MG63 (cell line): ENCODE measurements around the gene INVS. TPM values are rescaled to one million over a fixed set of nuclear protein-coding genes. Genes with fewer than 3 reads are reported as not detected.
"Not testable (repeated sequence)": the region's sequence is repeated elsewhere in the genome, so short reads cannot be mapped to it uniquely, and the experiment has no call there.

Source experiments
- DNase-seq: peaks from one replicate; pipeline ENCODE4 v3.0.0-alpha.2; 2020
- H3K27me3 ChIP-seq: fragments of 250-450 bp; sonication (Bioruptor Pico); 2 replicates; pipeline ENCODE4 v1.5.1; 2020; ENCODE audit warnings: mild to moderate bottlenecking, moderate library complexity
- H3K36me3 ChIP-seq: fragments of 250-450 bp; sonication (Bioruptor Pico); 2 replicates; pipeline ENCODE4 v1.5.1; 2020; ENCODE audit warnings: mild to moderate bottlenecking, moderate library complexity
- H3K4me3 ChIP-seq: fragments of 250-450 bp; sonication (Bioruptor Pico); 2 replicates; pipeline ENCODE4 v1.5.1; 2020; ENCODE audit warnings: mild to moderate bottlenecking, moderate library complexity
- H3K9me3 ChIP-seq: fragments of 250-450 bp; sonication (Bioruptor Pico); 2 replicates; pipeline ENCODE4 v1.5.1; 2020; ENCODE audit warnings: mild to moderate bottlenecking, moderate library complexity
- total RNA-seq: library from RNA; depleted of rRNA; stranded (reverse); fragments of >200 nt; shearing (Covaris generic); gene quantifications from 2 replicates; pipeline ENCODE4 v1.2.3, GENCODE V29; 2014; ENCODE audit warnings: low replicate concordance; rRNA removed

INVS gene
- total RNA-seq, 1 experiment from 2014 or later, result 14.0 TPM

GRCh38 chr9:100307080-100307479 is 208.0 kb downstream of the INVS start:
- H3K36me3 ChIP-seq, result peaks cover 90% of the 10 kb centered on the region
- H3K4me3 ChIP-seq, result no peak overlapping the region
- no peaks in the 10 kb centered on the region for H3K27me3 ChIP-seq
- peaks cover 8% of the 10 kb centered on the region for H3K9me3 ChIP-seq
- DNase-seq, result no peak

DNA sequence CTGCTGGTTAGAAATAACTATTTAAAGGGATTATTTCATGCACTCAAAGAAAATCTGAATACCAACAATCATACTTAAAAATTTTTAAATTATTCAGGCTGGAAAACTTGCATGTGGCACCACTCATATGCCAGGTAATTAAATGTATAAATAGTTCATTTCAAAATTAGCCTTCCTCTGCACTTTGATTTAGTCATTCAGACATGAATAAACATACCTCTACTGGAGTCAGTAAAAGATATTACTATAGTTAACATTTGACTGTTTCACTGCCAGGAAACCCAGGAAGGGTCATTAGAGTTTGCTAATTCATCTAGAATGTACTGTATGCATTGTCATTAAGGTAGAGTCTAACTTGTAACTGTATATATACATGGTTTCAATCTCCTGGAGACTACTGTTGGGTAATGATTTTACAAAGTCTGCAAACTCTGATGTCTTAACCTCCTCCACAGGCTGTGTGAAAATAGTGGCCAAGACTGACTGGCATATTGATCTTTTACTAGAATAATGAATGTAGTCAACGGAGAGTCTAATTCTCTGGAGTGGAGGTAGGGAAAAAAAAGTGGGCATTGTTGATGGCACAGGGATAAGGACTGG is 210.0 kb downstream of the INVS start:
- H3K4me3 ChIP-seq, result no peak overlapping the region
- H3K36me3 ChIP-seq, result peaks cover 89% of the 10 kb centered on the region
- no peak for DNase-seq
- H3K9me3 ChIP-seq, result peaks cover 13% of the 10 kb centered on the region
- H3K27me3 ChIP-seq, result no peaks in the 10 kb centered on the region

GRCh38 chr9:100309992-100310391 is 210.9 kb downstream of the INVS start:
- Histone ChIP-seq H3K9me3 (peaks cover 19% of the 10 kb centered on the region), H3K36me3 (peaks cover 92% of the 10 kb centered on the region), H3K27me3 (no peaks in the 10 kb centered on the region), H3K4me3 (no peak overlapping the region)
- no peak for DNase-seq

GRCh38 chr9:100315561-100315960 is 216.5 kb downstream of the INVS start:
- H3K36me3 ChIP-seq, result peaks cover 86% of the 10 kb centered on the region
- peaks cover 18% of the 10 kb centered on the region for H3K9me3 ChIP-seq
- no peaks in the 10 kb centered on the region for H3K27me3 ChIP-seq
- DNase-seq, result no peak
- H3K4me3 ChIP-seq, result no peak overlapping the region

GRCh38 chr9:100317706-100318105 is 218.7 kb downstream of the INVS start:
- H3K36me3 ChIP-seq, result peaks cover 85% of the 10 kb centered on the region
- H3K9me3 ChIP-seq, result peaks cover 16% of the 10 kb centered on the region
- no peak for DNase-seq
- no peak overlapping the region for H3K4me3 ChIP-seq
- H3K27me3 ChIP-seq, result no peaks in the 10 kb centered on the region

DNA sequence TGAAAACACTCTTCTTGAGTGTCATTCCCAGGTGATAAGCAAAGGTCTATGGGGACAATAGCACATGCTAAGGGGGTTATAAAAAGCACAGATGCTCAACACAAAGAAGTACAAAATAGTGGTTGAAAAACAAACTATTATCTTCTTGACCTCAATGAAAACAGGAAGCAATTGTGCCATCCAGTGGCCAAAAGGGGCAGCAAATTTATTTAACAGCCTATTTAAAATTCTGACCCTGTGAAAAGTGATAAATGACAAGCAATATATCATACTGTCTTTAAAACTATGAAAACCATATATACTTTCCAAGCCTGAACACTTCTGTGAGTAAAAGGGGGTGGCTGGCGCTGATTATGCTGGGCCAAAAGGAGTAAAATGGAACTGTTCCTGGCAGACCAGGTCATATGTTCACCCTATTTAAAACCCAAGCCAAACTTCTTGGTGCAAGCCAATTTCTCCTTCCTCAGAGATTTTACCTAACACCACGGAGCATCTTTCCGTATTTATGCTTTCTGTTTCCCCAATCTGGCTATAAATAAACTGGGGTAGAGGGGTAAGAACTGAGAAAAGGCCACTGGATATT is 224.0 kb downstream of the INVS start:
- Histone ChIP-seq H3K27me3 (no peaks in the 10 kb centered on the region), H3K4me3 (no peak overlapping the region), H3K36me3 (peaks cover 68% of the 10 kb centered on the region), H3K9me3 (no peaks in the 10 kb centered on the region)
- peak; percentile 3 for DNase-seq

DNA sequence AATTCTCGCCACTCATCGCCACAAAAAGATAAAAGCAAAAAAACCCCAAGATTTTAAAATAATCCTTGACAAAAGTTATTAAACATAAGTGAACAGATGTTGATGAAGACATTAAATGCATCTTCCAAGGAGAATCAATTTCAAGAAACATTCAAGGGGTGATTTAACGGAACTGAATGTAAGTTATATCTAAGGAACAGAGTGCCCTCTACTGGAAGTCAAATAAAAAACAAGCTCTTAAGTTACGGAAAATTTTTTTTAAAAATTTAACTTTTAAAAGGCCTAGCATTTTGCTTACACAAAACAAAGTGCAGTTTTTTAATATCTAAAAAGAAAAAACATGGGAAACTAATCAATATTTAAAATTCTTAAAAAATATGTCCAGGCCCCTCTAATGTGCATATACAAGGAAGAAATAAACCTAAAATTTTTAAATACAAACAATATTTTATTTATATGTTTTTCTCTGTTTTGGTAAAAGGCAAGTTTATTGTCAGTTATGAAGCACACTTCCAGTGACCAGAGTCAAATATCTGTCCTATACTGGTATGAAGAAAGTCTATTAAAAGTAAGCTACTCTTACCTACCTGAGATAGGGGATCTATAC is 225.7 kb downstream of the INVS start:
- Histone ChIP-seq H3K4me3 (no peak overlapping the region), H3K27me3 (no peaks in the 10 kb centered on the region), H3K36me3 (peaks cover 67% of the 10 kb centered on the region), H3K9me3 (no peaks in the 10 kb centered on the region)
- DNase-seq, result no peak

DNA sequence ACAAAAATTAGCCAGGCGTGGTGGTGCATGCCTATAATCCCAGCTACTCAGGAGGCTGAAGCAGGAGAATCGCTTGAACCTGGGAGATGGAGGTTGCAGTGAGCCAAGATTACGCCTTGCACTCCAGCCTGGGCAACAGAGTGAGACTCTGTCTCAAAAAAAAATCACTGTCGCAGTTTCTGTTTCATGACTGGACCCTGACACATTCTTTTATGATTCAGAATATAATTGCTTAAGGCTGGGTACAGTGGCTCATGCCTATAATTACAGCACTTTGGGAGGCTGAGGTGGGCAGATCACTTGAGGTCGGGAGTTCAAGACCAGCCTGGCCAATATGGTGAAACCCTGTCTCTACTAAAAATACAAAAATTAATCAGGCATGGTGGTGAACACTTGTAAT is 239.7 kb downstream of the INVS start:
- H3K9me3 ChIP-seq, DNase-seq, H3K4me3 ChIP-seq, H3K27me3 ChIP-seq: not testable (repeated sequence)
- peaks cover 48% of the 10 kb centered on the region for H3K36me3 ChIP-seq

DNA sequence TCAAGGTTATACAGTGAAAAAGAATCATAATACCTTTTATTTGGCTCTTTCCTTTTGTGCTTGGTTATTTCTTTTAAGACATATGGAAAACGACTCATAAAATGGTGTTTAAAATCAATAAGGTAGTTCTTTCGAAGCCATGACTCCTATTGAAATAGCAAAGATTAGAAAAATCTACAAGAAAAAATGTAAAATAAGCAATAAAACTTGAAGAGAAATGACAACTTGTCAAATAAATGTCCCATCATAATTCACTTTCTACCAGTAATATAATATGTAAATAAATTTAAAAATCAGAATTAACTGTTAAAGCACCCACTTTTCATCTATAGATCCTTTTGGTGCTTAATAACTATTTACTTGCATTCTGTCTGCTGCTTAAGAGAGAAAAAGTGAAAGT is 241.2 kb downstream of the INVS start:
- no peaks in the 10 kb centered on the region for H3K9me3 ChIP-seq
- H3K4me3 ChIP-seq, result no peak overlapping the region
- H3K36me3 ChIP-seq, result peaks cover 56% of the 10 kb centered on the region

GRCh38 chr9:100341889-100342288 is 242.8 kb downstream of the INVS start:
- H3K36me3 ChIP-seq, result peaks cover 58% of the 10 kb centered on the region

More for the DNA sequence above, 241.2 kb downstream of the INVS start:
- no peak for DNase-seq
- H3K27me3 ChIP-seq, result no peaks in the 10 kb centered on the region

GRCh38 chr9:100346836-100347235 is 247.8 kb downstream of the INVS start:
- Histone ChIP-seq H3K27me3 (no peaks in the 10 kb centered on the region), H3K9me3 (no peaks in the 10 kb centered on the region), H3K4me3 (no peak overlapping the region), H3K36me3 (peaks cover 44% of the 10 kb centered on the region)
- no peak for DNase-seq

More at GRCh38 chr9:100341889-100342288, 242.8 kb downstream of the INVS start:
- DNase-seq, result no peak
- Histone ChIP-seq H3K4me3 (no peak overlapping the region), H3K27me3 (no peaks in the 10 kb centered on the region), H3K9me3 (no peaks in the 10 kb centered on the region)

DNA sequence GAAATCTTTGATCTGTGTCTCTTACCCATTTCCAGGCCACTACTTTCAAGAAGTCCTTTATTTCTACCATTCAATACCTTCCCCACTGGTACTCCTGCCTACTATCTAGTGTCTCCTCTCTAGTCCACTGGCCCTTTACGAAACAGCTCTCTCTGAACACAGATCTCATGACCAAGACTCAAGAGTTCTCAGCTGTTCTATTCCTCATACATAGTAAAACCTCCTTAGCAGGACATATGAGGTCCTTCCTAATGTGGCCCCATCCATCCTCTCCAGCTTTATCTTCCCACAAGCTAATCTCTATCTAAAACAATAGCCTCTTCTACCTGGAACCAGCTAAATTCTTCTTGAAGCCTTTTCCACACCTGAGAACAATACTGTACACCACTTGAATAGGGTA is 251.1 kb downstream of the INVS start:
- peak overlapping the region; percentile 94 for H3K4me3 ChIP-seq
- DNase-seq, result no peak
- no peaks in the 10 kb centered on the region; the same call in 1 of the 2 replicates for H3K9me3 ChIP-seq
- no peaks in the 10 kb centered on the region for H3K27me3 ChIP-seq
- peaks cover 29% of the 10 kb centered on the region for H3K36me3 ChIP-seq

Other genes with a start within 250 kb of the INVS start
- gene STX17, start 192.6 kb upstream of the INVS start, total RNA-seq, result 2.3 and 3.7 TPM in 2 replicates
- gene ERP44, start 243 bp upstream of the INVS start, total RNA-seq, result 9.3 and 9.9 TPM in 2 replicates